HG02852 (cell line): ENCODE data around the gene MYOD1.

Source experiments
- ATAC-seq: cut with Tn5 transposase; IDR thresholded peaks from one replicate; pipeline ENCODE4 v1.9.1; 2021; ENCODE audit warnings: mild to moderate bottlenecking, moderate library complexity; ENCODE audit not compliant: unreplicated experiment

Gene MYOD1

DNA sequence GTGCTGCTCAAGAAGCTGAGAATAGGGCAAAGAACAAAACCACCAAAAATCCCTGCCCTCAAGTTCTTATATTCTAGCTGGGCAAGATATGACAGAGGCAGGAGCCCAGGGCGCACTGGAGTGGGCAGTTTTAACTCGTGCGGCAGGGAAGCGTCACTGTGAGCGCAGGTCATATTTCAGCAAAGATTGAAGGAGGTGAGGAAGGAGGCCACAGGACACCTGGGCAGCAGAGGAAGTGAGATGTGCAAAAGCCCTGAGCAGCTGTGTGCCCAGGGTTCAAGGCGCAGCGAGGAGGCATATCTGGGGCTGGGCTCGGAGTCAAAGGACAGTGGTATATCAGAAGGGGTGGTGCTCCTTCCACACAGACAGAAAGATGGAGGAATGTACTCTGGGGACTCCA, 28.7 kb downstream of the MYOD1 start:
- no peak for ATAC-seq

DNA sequence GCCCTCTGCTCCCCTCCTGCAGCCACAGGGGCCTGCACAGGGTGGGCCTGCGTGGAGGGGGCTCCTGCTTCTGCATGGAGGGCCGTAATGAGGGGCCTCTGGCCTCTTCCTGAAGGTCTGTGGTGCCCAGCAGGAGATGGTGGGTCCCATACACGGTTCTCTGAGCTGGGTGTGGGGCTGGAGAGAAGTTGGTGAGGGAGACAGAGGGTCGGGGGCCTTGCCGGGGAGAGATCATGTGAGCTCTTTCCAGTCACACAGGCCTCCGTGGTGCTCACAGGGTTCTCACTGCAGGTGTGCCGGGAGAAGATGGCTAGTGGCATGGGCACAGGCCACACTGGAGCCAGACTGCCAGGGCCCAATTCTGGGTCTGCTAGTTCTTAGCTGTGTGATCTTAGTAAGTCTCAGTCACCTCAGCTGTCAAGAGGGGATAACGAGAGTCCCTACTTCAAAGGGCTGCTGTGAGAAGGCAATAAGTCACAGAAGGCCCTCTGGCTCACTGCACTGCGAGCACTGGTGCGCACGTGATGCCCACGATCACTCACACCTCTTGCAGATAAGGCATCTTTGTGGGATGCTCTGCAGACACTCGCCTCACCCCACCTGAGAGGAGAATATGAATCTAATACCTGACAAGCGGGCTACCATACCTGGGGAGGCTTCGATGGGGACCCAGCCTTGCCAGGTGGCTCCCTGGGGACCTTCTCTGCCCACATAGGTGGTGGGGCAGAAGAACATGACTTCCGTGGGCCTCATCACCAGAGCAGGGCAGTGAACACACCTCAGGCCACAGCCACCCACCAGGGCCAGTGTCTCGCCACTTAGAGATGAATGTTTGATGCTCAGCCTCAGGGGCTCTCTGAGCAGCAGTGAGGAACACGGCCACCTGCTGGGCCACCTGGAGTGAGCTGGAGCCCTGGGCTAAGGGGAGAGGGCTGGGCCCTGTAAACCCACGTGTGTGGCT, 29.7 kb downstream of the MYOD1 start:
- no peak for ATAC-seq

DNA sequence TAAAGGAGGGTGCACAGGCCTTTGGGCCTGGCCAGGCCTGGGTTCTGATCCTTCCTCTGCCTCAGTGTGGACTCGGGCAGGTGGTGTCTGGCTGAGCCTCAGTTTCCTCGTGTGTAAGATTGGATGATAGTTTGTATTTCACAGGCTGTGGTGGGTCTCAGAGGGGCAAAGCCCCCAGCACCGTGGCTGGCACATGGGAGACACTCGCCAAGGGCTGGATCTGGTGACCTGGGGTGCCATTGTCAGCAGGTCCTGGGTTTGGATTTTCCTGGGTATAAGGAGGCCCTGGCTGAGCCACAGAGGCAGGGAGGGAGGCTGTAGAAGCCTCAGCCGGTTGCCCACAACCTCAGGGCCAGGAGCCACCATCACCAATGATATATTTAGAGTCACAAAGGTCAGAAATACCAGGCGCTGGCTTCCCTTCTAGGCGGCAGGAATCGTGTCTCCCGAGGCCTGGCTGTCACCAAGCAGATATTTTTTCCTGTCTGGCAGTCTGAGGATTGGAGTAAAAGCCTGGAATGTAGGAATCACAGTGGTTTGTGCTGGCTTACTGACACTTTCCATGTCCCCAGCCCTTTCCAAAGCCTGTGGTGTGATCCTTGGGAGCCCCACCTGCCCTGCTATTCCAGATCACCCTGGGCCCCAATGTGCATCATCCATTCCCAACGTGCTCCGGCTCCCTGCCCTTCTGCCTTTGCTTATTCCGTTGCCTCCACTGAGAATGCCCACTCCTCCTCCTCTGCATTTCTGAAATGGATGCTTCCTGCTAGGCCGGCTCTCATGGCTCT, 30.8 kb downstream of the MYOD1 start:
- no peak for ATAC-seq

DNA sequence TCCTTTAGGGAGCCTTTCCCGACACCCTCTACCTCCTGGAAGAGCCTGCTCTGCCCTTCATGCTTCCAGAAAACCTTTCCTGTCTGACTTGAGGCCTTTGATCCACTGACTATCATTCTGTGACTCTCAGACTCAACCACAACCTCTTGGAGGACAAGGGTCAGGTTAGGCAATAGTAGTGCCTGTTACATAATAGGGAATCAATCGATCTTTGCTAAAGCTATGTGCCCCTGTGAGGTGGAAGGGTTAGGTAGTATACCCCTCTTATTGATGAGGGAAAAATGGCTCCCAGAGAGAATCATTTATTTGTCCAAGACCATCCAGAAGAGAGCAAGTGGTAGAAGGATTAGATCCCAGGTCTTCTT, 31.4 kb downstream of the MYOD1 start:
- no peak for ATAC-seq

DNA sequence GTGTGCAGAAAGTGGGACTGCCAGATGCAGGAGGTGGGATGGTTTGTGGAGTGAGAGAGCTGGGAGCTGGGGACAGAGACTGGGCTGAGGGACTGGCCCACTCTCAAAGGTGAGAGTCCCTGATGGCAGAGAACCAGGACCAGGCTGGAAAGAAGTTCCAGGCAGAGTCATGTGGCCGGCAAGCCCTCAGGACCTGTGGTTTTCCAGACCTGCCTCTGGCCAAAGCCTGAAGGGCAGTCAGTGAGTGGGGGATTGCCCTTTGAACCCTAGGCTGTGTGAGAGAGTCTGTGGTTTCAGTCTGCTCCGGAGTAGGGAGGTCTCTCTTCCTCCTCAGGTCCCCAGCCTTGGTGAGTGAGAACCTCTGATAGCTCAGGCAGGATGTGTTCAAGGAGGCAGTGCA, 32.2 kb downstream of the MYOD1 start:
- no peak for ATAC-seq

DNA sequence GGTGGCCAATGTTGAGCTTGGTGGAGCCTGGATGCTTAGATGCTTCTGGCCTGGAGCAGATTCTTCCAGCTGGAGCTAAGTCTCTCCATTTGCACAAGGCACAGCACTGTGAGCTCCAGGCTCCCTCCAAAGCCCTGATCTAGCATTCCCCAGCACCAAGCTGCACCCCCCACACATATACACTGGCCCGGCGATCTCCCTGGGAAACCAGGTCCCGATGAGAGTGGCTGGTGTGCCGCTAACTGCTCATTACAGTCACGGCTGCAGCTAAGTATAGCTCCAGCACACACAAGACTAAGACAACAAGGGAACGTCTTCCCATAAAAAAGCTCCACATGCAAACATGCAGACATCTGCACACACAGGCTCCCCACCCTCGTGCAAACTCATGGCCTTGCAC, 32.8 kb downstream of the MYOD1 start:
- ATAC-seq = no peak

DNA sequence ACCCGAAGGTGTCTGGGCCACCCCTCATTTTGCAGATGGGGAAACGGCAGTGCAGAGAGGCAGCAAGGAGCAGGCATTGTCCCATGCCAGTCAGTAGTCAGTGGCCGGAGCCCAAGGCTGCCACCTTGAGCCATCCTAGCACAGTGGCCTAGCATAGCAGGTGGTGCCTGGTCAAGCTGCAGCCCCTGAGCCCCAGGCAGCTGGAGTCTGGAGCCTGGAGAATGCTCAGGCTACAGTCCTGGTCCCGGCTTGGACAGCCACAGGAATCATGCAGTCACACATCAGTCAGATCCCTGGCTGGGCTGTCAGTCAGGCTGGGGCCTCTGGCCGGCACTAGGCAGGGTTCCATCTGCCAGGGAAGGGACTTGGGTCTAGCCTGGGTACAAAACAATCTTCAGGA, 33.8 kb downstream of the MYOD1 start:
- no peak for ATAC-seq

DNA sequence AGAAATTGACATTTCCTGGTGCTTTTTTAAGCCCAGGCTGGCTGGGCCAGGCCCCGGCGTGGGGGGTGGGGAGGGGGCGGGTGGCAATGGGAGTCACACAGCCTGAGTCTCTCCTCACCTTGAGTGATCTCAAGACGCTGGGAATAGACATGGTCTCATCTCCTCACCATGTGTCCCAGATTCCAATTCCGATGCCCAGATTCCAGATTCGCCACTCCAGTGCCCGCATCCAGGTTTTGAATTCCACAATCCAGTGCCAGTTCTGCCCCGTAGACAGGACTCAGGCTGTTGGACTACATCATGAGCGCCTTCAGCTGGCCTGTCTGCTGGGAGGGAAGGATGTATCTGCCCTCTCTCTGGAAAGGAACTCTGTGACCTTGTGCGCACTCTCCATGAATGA, 34.3 kb downstream of the MYOD1 start:
- ATAC-seq = no peak

DNA sequence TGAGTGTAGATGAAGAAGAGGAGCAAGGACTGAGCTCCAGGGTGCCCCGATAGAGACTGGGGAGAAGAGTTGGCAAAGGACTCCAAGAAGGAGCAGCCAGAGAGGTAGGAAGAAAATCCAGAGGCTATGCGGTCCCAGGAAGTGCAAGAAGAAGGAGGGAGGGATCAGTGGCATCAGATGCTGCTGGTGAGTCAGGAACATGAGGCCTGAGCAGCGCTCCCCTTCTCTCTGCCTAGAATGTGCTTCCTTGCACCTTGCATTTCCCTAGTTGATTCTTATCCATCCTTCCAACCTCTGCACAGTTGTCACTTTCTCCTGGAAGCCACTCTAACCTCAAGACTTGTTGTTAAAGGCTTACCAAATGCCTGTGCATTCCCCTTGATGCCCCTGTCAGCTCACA, 36.5 kb downstream of the MYOD1 start:
- ATAC-seq = no peak

DNA sequence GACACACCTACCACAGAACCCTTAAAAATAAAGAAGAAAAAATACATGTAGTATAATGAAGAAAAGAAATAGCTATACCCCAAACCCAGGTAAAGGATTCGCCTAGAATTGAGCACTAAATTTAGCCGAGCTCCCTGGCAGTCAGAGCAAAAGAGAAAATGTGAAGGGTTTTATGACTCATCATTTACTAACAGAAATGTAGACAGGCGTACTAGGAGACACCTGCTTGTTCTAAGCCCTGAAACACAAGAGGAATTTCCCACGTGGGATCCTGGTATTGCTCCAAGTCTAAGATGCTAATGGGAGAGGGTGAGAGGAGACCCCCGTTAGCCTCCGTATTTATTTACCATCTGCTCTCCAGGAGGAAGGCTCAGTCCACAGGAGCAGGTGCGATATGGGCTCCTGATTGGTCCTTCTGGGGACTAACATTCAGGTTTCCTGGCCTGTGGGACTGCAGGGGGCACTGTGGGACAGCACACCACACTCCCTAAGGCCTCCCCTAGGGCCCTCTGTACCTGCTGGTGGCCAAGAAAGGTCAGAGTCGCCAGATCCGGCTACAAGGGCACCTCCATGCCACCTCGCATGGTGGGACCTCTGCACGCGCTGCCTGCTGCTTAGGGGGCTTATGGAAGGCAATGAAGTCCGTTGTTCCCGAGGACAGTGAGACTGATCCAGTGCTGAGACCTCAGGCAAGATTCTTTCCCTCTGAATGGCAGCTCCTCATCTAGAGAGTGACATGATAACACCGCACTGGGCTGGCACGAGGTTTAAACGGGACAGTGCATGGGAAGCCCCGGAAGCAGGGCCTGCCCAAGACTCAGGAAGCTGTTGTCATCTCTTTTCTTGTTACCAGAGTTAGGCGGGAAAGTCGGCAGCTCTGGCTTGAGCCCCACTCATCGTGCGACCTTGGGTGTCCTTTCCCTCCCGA, 41.0 kb downstream of the MYOD1 start:
- ATAC-seq = no peak

DNA sequence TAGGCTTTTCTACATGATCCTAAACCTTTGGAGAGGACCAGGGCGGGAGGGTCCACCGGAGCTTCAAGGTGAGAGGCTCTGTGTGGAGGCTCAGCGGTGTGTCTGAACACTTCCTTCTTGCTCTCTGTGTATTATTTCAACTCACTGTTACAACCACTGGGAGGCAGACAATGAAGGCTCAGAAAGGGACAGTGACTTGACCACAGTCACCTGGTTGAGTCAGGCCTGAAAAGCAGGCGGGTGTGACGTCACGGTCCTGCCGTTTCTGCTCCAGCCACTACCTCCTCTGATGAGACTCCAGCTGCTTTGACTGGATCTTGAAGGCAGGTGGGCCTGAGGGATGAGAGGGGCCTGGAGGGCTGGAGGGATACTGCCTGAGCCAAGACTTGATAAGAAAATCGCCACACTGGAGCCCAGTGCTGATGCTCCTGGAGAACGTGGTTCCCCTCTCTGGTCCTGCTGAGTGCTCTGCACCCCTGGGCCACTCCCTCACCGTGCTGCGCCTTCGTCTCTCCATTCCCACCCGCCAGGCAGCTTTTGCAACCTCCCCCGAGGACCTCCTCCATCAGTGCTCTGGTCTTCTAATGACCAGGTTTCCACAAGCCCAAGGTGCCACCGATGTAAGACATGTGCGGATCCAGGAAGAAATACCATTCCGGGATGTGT, 43.1 kb downstream of the MYOD1 start:
- no peak for ATAC-seq

DNA sequence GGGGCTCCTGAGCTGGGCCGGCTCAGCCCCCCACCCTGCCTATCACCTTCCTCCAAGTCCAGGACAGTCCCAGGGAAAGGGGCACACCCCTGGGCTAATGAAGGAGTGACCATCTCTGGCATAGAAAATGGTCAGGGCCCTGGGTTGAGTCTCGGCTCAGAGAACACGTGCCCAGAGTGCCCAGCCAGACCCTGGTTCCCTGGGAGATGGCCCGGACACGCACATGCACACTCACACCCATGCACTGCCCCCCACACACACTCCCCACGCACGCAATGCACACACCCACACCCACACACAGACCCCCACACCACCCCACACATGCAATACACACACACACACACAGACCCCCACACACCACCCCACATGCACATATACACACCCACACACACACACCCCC, 43.9 kb downstream of the MYOD1 start:
- no peak for ATAC-seq

DNA sequence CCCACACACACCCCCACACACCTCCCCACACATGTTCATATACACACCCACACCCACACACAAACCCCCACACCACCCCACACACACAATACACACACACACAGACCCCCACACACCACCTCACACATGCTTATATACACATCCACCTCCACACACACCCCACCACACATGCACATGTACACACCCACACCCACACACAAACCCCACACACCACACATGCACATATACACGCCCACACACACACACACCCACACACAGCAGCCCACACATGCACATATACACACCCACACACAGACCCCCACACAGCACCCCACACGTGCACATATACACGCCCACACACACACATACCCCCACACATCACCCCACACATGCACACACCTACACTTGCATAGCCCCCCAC, 44.3 kb downstream of the MYOD1 start:
- no peak for ATAC-seq

DNA sequence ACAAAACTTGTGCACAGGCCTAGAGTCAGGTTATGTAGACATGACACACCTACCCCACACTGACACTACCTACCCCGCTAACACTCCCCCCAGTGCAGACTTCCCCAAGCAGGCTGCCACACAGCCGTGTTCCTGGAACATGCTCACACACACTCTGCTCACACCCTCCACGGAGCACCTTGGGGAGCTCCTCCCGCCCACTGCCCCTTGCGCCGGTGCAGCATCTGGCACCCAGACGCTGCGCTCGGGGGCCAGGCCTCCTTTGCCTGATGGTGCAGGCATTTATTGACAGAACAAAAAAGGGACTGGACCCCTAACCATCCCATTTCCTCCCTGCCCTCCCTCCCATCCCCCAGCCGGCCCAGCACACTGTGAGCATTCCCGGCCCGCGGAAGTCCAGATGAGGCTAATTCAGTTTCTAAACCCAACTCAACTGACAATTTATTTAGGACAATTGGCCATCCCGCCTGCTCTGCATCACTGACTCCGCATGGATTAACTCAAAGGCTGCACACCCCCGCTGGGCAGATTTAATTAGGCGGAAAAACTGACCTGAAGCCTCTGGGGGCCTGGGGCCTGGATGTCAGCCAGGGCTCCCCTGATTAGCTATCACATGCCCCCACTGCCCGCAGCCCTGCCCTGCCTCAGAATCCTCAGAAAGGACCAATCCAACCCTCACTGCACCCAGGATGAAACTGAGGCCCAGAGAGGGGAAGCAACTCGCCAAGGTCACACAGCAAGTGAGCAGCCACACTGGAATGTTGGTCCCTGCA, 45.3 kb downstream of the MYOD1 start:
- no peak for ATAC-seq

DNA sequence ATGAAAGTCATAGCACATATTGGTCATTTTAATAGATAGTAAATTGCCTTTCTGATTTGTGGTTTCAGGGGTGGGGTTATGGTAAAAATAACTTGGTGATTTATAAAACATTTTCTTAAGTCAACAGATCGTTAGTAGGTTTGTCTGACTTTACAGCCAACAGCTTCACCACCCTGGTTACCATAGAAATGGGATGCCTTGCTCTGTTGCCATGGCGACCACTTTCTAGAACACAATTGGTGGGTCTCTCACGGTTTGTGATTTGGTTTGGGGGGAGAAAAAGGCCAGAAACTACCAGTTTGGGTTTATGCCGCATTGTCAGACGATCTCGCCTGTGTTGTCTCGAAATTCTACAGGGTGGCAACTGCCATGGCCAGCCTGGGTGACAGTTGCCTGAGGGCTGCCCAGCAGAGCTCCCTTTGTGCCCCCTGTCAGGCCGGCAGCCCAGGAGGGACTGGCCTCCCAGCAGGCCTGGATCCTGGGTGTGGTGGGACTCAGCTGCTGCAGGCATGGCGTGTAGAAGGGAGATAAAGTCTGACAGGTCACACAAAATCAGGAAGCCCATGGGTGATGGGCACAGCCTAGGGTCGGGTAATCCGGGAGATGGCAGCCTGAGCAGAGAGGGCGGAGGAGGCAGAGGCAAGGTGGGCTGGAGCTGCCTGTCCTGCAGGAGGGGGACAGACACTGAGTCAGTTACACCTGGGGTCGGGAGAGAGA, 46.1 kb downstream of the MYOD1 start:
- ATAC-seq = no peak

DNA sequence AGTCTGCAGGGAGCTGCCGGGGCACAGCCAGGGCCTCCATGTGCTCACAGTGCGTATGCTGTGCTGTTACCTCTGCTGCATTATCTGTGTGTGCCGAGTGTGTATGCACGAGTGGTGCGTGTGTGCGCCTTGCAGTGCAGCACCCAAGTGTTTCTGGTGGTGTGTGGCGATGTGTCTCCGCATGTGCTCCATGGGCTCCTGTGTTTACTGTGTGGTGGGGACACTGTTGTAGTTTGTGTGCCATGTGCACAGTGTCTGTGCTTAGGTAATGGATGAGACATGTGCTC, 46.6 kb downstream of the MYOD1 start:
- no peak for ATAC-seq

DNA sequence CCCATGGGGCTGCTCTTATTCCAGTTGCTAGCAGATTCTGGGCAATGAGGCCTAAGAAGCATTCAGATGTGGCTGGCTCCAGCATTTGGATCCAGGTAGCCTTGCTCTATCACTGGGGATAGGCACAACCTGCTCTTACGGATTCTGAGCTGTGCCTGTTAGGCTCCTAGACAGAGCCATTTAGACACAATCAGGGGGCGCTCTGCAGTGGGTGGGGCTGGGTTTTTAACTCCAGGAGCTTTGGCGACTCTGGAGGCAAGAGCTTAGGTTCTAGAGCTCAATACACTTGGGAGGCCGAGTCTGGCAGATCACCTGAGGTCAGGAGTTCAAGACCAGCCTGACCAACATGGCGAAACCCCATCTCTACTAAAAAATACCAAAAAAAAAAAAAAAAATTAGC, 47.2 kb downstream of the MYOD1 start:
- ATAC-seq = no peak

DNA sequence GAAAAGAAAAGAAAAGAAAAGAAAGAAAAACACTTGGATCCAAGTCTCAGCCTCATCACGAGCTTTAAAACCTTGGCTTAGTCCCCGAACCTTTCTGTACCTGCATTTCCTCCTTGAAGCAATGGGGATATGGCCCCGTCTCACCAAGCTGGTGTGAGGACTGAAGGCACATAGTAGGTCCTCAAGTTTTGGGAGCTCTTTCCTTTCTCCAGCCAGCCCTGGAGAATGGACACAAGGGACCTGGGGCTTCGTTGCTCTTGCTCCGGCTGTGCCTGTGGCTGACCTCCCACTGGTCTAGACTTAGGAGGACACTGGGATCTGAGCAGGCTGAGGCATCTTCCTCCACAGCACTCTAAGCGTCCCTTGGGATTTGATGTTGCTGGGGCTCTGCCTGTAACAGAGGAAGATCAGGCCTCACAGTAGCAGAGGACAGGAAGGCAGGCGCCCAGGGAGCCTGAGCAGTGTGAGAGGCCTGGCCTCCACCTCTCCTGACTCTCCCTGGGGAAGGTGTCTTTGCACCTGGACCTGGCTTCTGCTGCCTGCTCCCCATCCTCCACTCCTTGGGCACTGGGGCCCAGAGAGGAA, 48.0 kb downstream of the MYOD1 start:
- ATAC-seq = no peak

DNA sequence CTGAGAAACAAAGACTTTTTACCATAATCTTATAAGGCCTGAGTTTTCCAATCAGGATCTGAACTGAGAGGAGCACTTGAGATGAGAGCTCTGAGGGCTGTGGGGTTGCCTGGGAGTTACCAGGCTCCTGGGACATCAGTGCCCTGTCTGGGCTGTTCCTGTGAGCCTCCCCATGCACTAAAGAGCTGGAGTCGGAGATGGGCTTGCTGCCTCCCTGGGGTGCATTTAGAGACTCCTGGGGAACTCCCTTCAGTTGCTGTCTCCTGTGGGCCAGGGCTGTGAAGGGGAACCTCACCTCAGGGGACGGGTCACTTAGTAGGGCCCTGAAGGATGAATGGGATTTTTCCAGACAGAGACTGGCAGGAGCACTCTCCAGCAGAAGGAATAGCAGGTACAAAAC, 48.5 kb downstream of the MYOD1 start:
- ATAC-seq = no peak
